HG02970 (cell line): ENCODE measurements around the gene SQOR.
A peak's percentile ranks its signal among the peaks of the same experiment; 100 is the strongest.
"Not testable (repeated sequence)": the region's sequence is repeated elsewhere in the genome, so short reads cannot be mapped to it uniquely, and the experiment has no call there.

ENCODE experiments used
- ATAC-seq: cut with Tn5 transposase; IDR thresholded peaks from one replicate; pipeline ENCODE4 v1.9.1; 2021; ENCODE audit warnings: mild to moderate bottlenecking, moderate library complexity, moderate number of reproducible peaks; ENCODE audit not compliant: unreplicated experiment, low FRiP score

The SQOR gene

DNA sequence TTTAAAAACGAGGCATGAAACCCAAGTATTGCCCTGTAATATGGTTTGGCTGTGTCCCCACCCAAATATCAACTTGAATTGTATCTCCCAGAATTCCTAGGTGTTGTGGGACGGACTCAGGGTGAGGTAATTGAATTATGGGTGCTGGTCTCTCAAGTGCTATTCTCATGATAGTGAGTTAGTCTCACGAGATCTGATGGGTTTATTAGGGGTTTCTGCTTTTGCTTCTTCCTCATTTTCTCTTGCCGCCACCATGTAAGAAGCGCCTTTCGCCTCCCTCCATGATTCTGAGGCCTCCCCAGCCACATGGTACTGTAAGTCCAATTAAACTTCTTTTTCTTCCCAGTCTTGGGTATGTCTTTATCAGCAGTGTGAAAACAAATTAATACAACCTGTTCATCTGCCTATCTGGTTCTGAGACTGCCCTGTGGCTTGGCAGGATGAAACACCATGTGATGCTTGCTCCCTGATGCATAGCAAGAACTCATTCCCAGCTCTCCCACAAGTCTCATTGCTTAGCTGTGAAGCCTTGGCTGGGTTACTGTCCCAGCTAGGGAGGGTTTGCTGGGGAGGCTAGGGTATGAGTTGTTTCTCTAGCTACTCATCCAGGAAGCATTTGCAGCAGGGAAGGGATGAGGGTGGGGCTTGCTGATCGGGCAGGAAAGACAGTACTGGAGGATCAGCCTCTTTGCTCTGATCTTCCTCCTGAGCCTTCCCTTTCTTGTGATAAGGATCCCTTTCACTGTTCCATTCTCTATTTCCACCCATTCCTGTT, 3.7 kb upstream of the SQOR start:
- no peak for ATAC-seq

DNA sequence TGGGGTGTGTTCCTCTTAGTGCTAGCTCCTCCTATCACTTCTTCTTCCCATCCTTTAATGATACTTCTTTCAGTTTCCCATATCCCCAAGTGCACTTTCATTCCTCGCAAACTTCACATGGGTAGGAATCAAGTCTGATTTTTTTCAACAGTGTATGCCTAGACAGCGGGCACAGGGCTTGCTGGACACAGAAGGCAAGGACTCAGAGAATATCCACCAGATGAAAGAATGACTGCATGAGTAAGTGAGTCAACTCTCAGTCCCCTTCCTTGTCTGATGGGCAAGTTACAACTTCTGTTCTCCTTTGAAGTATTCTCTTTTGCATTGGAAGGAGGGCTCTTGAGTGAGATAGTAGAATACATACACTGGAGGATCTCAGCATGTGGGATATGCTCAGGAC, 3.1 kb upstream of the SQOR start:
- ATAC-seq = no peak

DNA sequence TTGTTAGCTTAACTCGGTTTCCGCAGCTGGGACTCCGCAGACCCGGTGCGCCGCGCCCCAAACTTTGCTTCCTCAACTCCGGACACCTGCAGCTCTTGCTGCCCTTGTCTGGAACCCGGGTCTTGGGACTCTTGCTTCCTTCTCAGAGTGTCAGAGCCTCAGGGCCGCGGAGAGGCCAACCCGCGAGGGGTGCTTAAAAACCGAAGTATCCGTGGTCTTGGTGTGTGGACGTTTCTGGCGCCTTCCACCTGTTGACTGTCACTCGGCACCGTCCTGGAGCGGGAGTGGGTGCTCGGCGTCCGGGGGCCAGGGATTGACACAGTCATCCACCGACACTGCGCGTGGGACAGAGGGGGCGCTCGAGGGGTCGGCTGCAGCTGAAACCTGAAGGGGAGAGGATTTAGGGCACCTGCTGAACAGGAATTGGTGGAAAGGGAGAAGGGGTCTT, 386 bp downstream of the SQOR start:
- ATAC-seq = peak; percentile 51

- no peak for ATAC-seq
Observed at GRCh38 chr15:45635763-45636292, 999 bp downstream of the SQOR start.

DNA sequence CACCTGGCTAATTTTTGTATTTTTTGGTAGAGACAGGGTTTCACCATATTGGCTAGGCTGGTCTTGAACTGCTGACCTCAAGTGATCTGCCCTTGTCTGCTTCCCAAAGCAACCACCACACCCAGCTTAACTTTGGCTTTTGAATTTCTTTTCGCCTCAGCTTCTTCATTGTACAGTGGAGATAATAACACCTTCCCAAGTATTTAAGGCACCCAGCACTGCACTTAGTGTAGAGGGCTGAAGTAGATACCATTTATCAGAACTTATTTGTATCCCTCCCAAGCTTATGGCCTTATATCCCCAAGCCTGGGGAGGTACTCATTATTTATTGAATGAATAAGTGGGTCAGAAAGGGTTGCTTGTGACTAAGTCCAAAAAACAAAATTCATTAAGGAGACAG, 2.3 kb downstream of the SQOR start:
- no peak for ATAC-seq

DNA sequence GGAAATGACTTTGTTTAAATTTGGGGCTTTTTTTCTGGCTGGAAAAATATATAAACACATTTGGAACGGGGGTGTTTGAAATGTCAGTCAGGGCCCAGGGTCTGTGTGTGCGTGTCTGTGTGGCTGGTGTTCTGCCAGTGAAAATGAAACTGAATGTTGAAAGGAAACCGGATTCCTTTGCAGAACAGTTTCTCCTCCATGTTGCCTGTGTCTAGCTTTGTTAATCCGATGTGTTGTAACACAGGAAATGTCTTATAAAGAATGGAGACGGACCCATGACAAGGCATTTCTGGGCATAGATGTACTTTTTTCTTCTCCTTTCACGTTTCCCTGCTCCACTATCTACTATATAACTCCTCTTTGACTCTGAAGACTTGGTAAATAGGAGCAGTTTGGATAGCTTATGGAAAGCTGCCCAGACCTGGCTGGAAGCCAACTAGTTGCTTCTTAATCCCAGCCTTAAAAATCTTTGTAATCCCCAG, 2.8 kb downstream of the SQOR start:
- no peak for ATAC-seq

DNA sequence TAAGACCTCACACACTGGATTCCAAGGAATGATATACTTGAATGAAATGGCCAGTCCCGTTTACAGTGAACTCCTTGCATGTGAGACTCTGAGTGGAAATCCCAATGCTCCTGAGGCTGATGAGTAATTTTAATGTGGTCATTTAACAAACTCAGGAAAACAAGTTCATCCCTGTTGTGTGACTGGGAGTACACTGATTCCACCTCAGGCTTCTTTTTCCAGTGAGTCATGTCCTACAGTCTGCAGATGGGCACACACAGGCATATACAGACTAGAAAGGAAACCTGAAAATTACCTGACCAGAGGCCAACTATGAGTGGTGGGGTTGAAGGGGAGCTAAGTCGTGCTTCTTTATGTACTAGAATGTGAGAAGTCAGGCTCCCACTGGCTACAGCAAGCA, 5.8 kb downstream of the SQOR start:
- ATAC-seq = no peak

DNA sequence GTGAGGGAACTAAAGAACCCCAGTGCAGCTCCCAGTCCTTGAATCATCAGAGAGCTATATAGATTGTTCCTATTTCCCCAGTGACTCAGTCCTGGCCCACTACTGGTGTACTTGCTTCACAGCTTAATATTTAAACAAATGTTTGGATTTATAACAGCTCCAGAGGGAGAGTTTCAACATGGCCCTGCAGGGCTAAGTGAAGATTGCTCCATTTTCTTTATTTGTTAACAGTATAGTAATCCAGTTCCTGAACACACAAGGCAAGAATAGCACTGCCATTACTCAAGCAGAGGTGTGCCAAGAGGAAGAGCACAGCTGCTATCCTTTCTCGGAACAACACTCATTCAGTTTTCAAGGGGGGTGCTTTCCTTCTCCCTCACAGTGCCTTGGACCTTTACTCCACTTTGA, 6.5 kb downstream of the SQOR start:
- no peak for ATAC-seq

- ATAC-seq = no peak
Observed at GRCh38 chr15:45641999-45642932, 7.4 kb downstream of the SQOR start.

DNA sequence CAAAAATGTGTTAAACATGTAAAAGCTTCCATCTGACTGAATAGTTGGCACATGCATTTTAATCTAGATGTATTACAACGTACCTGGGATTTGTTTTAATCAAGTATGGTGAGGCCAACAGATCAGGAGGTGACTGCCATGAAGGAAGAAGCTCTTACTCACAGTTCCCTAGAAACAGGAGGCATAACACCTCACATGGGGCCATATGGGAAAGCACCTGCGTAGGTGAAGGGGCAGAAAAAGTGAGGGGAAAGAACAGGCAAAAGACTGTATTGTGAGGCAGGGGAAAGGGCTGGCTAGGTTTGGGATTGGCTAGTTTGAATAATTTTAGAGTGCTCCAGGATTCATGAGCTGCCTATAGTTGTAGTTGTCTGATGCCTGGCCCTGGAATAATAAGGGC, 9.6 kb downstream of the SQOR start:
- no peak for ATAC-seq

DNA sequence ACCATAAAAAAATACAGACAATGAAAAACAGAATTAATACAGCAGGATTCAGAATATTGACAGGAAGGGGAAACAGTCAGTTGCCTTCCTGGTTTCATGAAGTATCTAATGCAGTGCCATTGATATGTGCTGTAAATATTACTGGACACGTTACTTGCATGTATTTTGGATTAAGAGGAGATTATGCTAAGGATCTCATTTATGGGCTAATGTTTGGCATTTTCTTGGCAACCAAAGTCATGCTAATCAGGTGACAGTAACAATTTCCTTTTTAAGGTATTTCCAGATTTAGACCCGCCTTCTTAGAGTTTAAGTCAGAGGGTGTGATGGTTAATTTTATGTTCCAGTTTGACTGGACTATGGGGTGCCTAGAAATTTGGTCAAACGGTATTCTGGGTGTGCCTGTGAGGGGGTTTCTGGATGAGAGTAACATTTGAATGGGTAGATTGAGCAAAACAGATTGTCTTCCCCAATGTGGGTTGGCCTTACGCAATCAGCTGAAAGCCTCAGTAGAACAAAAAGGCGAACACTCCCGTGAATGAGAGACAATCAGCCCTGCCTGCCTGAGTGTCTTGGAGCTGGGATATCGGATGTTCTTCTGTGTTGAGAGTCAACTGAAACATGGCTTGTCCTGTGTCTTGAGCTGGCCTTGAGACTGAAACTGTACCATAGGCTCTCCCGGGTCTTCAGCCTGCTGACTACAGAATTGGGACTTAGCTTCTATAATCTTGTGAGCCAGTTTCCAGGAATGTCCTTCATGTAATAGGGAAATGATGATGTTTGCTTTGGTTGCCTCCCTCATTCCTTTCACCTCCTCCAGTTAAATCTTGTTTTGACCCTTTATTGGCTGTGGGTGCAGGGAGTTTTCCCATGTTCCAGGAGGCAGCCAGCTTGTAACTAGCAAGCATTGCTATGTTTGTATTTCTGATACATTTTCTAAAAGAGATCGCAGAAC, 10.5 kb downstream of the SQOR start:
- ATAC-seq = no peak

GRCh38 chr15:45646220-45646619, 11.4 kb downstream of the SQOR start:
- ATAC-seq = no peak

GRCh38 chr15:45647828-45648227, 13.0 kb downstream of the SQOR start:
- ATAC-seq = no peak

- no peak for ATAC-seq
Observed at GRCh38 chr15:45648521-45649200, 13.8 kb downstream of the SQOR start.

DNA sequence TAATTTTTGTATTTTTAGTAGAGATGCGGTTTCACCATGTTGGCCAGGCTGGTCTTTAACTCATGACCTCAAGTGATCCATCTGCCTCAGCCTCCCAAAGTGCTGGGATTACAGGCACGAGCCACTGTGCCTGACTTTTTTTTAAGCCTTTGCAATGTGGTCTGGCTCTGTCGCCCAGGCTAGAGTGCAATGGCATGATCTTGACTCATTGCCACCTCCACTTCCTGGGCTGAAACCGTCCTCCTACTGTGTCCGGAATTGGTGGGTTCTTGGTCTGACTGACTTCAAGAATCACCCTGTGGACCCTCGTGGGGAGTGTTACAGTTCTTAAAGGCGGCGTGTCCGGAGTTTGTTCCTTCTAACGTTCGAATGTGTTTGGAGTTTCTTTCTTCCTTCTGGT, 15.2 kb downstream of the SQOR start:
- not testable (repeated sequence) for ATAC-seq

DNA sequence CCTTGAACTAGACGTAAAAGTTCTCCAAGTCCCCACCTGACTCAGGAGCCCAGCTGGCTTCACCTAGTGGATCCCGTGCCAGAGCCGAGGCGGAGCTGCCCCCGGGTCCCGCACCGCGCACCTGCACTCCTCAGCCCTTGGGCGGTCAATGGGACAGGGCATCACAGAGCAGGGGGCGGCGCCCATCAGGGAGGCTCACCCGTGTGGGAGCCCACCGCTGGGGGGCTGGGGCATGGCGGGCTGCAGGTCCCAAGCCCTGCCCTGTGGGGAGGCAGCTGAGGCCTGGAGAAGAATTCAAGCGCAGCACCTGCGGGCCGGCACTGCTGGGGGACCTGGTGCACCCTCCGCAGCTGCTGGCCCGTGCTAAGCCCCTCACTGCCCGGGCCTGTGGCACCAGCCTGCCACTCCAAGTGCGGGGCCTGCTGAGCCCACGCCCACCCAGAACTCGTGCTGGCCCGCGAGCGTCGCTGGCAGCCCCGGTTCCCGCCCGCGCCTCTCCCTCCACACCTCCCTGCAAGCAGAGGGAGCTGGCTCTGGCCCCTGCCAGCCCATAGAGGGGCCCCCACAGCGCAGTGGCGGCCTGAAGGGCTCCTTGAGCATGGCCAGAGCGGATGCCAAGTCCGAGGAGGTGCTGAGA, 16.2 kb downstream of the SQOR start:
- ATAC-seq = no peak

- no peak for ATAC-seq
Observed at GRCh38 chr15:45653702-45654424, 19.0 kb downstream of the SQOR start.

GRCh38 chr15:45654749-45655148, 19.9 kb downstream of the SQOR start:
- ATAC-seq = no peak
